ENCODE data around the gene CDK16.

- TF ChIP-seq PPARA (CRISPR knock-in tag; IDR thresholded peaks at IDR 0.05; ENCODE audit: borderline replicate concordance) (no peak), ZNF70 (CRISPR knock-in tag; IDR thresholded peaks at IDR 0.05) (no peak), TCF4 (CRISPR knock-in tag; IDR thresholded peaks at IDR 0.05; ENCODE audit: borderline replicate concordance) (no peak), OSR1 (CRISPR knock-in tag; IDR thresholded peaks at IDR 0.05) (no peak), ARNTL (CRISPR knock-in tag; IDR thresholded peaks at IDR 0.05; ENCODE audit: borderline replicate concordance, low read depth) (no peak), BACH2 (CRISPR knock-in tag; IDR thresholded peaks at IDR 0.05; ENCODE audit: borderline replicate concordance) (no peak), CSRNP3 (CRISPR knock-in tag; IDR thresholded peaks at IDR 0.05) (no peak), CREB5 (CRISPR knock-in tag; IDR thresholded peaks at IDR 0.05; ENCODE audit: low read depth) (no peak), PATZ1 (CRISPR knock-in tag; IDR thresholded peaks at IDR 0.05; ENCODE audit: borderline replicate concordance) (no peak), ZFP30 (CRISPR knock-in tag; IDR thresholded peaks at IDR 0.05) (no peak), ZC3H10 (CRISPR knock-in tag; IDR thresholded peaks at IDR 0.05) (no peak), GLIS3 (CRISPR knock-in tag; IDR thresholded peaks at IDR 0.05) (no peak)
Measured at GRCh38 chrX:47232803-47233332, 14.4 kb downstream of the CDK16 start, which contains the start of gene USP11.

Data from SK-N-SH treated with all-trans-retinoic acid at 6 μM for 48 hours (cell line).